Measurements from ENCODE around the gene TTC39C. TPM values are rescaled to one million over a fixed set of nuclear protein-coding genes. Genes with fewer than 3 reads are reported as not detected.

Gene TTC39C
- total and polyA plus RNA-seq, 2 of the 8 experiments (the other 6 are each of a cell fraction or from before 2014, with no cell fraction given): 8.1 to 79.1 TPM

DNA sequence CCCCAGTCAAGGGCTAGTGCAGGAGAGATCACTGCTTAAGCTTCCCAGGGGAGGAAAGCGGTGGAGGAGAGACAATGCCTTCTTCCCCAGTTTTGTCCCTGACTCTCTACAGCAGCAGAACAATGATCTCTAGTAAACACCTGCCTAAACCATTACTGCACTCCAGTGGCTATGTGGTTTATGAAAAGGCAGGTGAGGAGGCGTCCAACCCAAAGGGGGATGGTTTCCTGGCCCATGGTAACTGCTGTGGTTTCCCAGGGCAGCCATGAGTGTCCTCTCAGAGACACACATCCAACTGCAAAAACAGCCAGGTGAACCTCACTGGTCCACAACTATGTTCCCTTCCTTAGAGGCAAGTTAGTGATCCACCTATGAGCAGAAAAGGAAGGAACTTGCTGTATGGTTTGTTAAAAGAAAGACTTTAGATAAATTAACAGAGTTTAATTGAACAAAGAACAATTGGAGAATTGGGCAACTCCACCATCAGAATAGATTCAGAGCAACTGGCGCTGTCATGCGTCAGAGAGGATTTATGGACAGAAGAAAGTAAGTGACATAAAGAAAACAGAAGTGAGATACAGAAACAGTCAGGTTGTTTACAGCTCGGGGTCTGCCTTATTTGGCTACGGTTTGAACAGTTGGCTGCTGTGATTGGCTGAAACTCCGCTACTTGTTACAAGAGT is 4.8 kb upstream of the TTC39C start:
- no peak overlapping the region for H4K8ac ChIP-seq (ENCODE audit: extremely low read depth, insufficient read depth, low read length)
- CTCF ChIA-PET (ENCODE audit: partially characterized antibody): interaction anchor here (1.0 to 1.1 kb wide), 2 partner anchors 10 to 44 kb away, joined by 3 read pairs; no protein-coding TSS in a partner anchor

More for the DNA sequence above, 4.8 kb upstream of the TTC39C start:
- FAIRE-seq (no peak), DNase-seq (ENCODE audit: low read depth in 1 of 2, low spot score in 2 of 2) (no peak)
- H2BK15ac ChIP-seq (ENCODE audit: low read length): no peak overlapping the region
- 93% methylated on average over 7 of the region's 7 CpGs; no CpG with 5 or more reads in 1 of the 2 experiments for WGBS, 2 experiments (ENCODE audit: extremely low coverage in 1 of 2, insufficient coverage in 1 of 2, insufficient read length in 1 of 2, insufficient replicate concordance in 2 of 2, low coverage in 1 of 2, low lambda C conversion rate in 2 of 2, missing lambda C conversion rate in 1 of 2)
- H3K36me3 ChIP-seq (ENCODE audit: control insufficient read depth in 2 of 4, insufficient read depth in 4 of 4, low read length in 3 of 4): no peaks in the 10 kb centered on the region
- no peak overlapping the region for H3K56ac ChIP-seq (replicated peaks; ENCODE audit: insufficient read length, low read depth, low read length)
- H3K18ac ChIP-seq (ENCODE audit: extremely low read depth, low read length): no peak overlapping the region
- H2AFZ ChIP-seq (ENCODE audit: low read length): peak overlapping the region; percentile 66; the same call in 1 of the 2 replicates
- no peak overlapping the region for H3K9ac ChIP-seq (replicated peaks in 1 of 4; ENCODE audit: extremely low read depth in 1 of 4, low read depth in 3 of 4, low read length in 3 of 4)
- H3K4me1 ChIP-seq (replicated peaks in 1 of 4; ENCODE audit: control insufficient read depth in 3 of 4, insufficient read depth in 4 of 4, low read length in 3 of 4): no peaks in the 10 kb centered on the region
- H3K4ac ChIP-seq (replicated peaks; ENCODE audit: insufficient read length, low read depth, low read length): no peak overlapping the region
- H3K23me2 ChIP-seq (ENCODE audit: low read depth, low read length): no peaks in the 10 kb centered on the region
- H2BK120ac ChIP-seq (replicated peaks; ENCODE audit: low read depth, low read length): no peak overlapping the region
- H4K20me1 ChIP-seq (replicated peaks in 1 of 2; ENCODE audit: control insufficient read depth in 1 of 2, insufficient read depth in 2 of 2, low read length in 2 of 2): no peaks in the 10 kb centered on the region
- no peak overlapping the region for H2BK12ac ChIP-seq (ENCODE audit: low read depth, low read length)
- no peaks in the 10 kb centered on the region for H3K79me1 ChIP-seq (ENCODE audit: low read depth, low read length)
- no peaks in the 10 kb centered on the region for H3K9me3 ChIP-seq (ENCODE audit: insufficient read depth in 2 of 2, low read depth in 1 of 2, low read length in 1 of 2)
- no peak overlapping the region for H2BK5ac ChIP-seq (ENCODE audit: low read depth, low read length)
- no peak overlapping the region for H3K14ac ChIP-seq (ENCODE audit: insufficient read length)
- no peak overlapping the region for H4K5ac ChIP-seq (ENCODE audit: insufficient read length, low read depth, low read length)
- H3K4me2 ChIP-seq (ENCODE audit: insufficient read depth in 1 of 2, low read depth in 2 of 2, low read length in 2 of 2): no peak overlapping the region
- TF ChIP-seq SP2 (IDR thresholded peaks at IDR 0.05; ENCODE audit: low read length) (no peak), KDM4A (IDR thresholded peaks at IDR 0.05; ENCODE audit: low read depth, low read length, severe bottlenecking) (no peak), HDAC6 (IDR thresholded peaks at IDR 0.05; ENCODE audit: low read depth, low read length) (no peak), CREB1 (IDR thresholded peaks at IDR 0.05) (no peak), TEAD4 (IDR thresholded peaks at IDR 0.05; ENCODE audit: low read depth, low read length) (no peak), SIRT6 (IDR thresholded peaks at IDR 0.05; ENCODE audit: low read length) (no peak), RAD21 (IDR thresholded peaks at IDR 0.05 in 1 of 2, conservative IDR thresholded peaks at IDR 0.05 in 1 of 2; ENCODE audit: low read depth in 2 of 2, low read length in 2 of 2) (no peak), JUN (IDR thresholded peaks at IDR 0.05; ENCODE audit: low read depth, low read length) (no peak), EZH2 (IDR thresholded peaks at IDR 0.05; ENCODE audit: low read depth, low read length, severe bottlenecking) (no peak), CTCF (IDR thresholded peaks at IDR 0.05; ENCODE audit: control extremely low read depth in 1 of 3, insufficient read depth in 1 of 3, low read depth in 1 of 3, low read length in 3 of 3) (no peak), ASH2L (IDR thresholded peaks at IDR 0.05; ENCODE audit: low read length) (no peak)
- H3K27ac ChIP-seq (ENCODE audit: low read depth, low read length): no peak overlapping the region
- no peak overlapping the region for H3K23ac ChIP-seq (ENCODE audit: insufficient read length)
- 0 out of 2 replicates have a peak overlapping the region, but pooled peaks have one; percentile 18 for H2AK5ac ChIP-seq (ENCODE audit: low read depth, low read length)
- H2BK20ac ChIP-seq (ENCODE audit: low read length): no peak overlapping the region
- POLR2A ChIA-PET (ENCODE audit: partially characterized antibody): no interaction called here
- peaks cover 0 to 5% (median 0%) of the 10 kb centered on the region in 4 experiments; a peak in 1 of 7 replicates for H3K27me3 ChIP-seq (replicated peaks in 1 of 4; ENCODE audit: control insufficient read depth in 3 of 4, extremely low read depth in 1 of 4, insufficient read depth in 3 of 4, low read length in 3 of 4)
- no peak overlapping the region for H4K91ac ChIP-seq (replicated peaks; ENCODE audit: insufficient read length, low read length)
- H3K79me2 ChIP-seq (ENCODE audit: control insufficient read depth in 1 of 2, insufficient read depth in 2 of 2, low read length in 2 of 2): no peaks in the 10 kb centered on the region
- no peak overlapping the region for H3K4me3 ChIP-seq (ENCODE audit: extremely low read depth in 1 of 4, insufficient read depth in 2 of 4, low read depth in 3 of 4, low read length in 4 of 4)

Data from H1 (cell line).